Ascending aorta (tissue), 2 donors: Measurements from ENCODE around the gene GRK2. TPM values are rescaled to one million over a fixed set of nuclear protein-coding genes. Genes with fewer than 3 reads are reported as not detected.

ENCODE experiments used
- DNase-seq, 2 donors: peaks; one replicate each; pipeline ENCODE4 v3.0.0-alpha.2; 2019; ENCODE audit warnings: low spot score in 2 of 2
- H3K27ac ChIP-seq, 2 donors: fragments of 200-600 bp; sonication (generic); one replicate each; pipeline ENCODE4 v1.5.1; 2016 to 2017; ENCODE audit warnings: mild to moderate bottlenecking in 1 of 2
- H3K27me3 ChIP-seq: fragments of 200-600 bp; sonication (generic); one replicate; pipeline ENCODE4 v1.5.1; 2017
- H3K36me3 ChIP-seq, 2 donors: fragments of 200-600 bp; sonication (generic); one replicate each; pipeline ENCODE4 v1.5.1; 2016
- H3K4me1 ChIP-seq, 2 donors: fragments of 200-600 bp; sonication (generic); one replicate each; pipeline ENCODE4 v1.5.1; 2016 to 2017; ENCODE audit warnings: mild to moderate bottlenecking in 1 of 2
- H3K4me3 ChIP-seq, 2 donors: fragments of 200-600 bp; sonication (generic); one replicate each; pipeline ENCODE4 v1.5.1; 2016 to 2017; ENCODE audit warnings: mild to moderate bottlenecking in 1 of 2
- H3K9me3 ChIP-seq, 2 donors: fragments of 200-600 bp; sonication (generic); one replicate each; pipeline ENCODE4 v1.5.1; 2016
- intact Hi-C: fragments of 100-400 bp; cut with DNase I; formaldehyde crosslinking; loops from one replicate; pipeline ENCODE4 v1.15.1; 2023
- total RNA-seq: library from RNA; depleted of rRNA; stranded (reverse); fragments of >200 nt; gene quantifications from one replicate; pipeline ENCODE4 v1.1.0, GENCODE V29; 2016
- TF ChIP-seq, protein P1 (sequence below), 3 experiments: fragments of 200-600 bp in 2 of 3; fragments of 450-650 bp in 1 of 3; sonication (generic) in 2 of 3; IDR thresholded peaks; one replicate each; pipeline ENCODE4 v1.5.1; 2016 to 2019; ENCODE audit warnings: antibody characterized with exemption in 3 of 3, mild to moderate bottlenecking in 1 of 3, moderate library complexity in 1 of 3

GRK2 gene
- total RNA-seq, 1 donor from 2014 or later = 65.3 TPM

DNA sequence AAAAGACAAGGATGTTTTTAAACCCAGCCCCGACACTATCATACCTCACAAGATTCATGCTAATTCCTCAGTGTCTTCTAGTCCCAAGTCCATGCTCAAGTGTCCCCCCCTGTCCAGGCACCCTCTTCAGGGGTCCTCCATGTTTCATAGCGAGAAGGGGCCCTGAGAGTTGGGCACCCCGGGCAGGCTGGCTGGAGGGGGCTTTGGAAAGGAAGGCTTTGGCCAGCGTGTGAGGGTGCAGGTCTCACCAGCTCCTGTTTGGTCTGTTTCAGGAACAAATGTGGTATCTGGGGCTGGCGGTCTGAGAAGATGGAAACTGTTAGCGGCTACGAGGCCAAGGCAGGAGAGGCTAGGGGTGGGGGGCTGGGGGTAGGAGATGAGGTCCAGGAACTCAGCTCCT, 32.5 kb downstream of the GRK2 start:
- Histone ChIP-seq H3K4me3 (no peak overlapping the region), H3K27me3 (no peaks in the 10 kb centered on the region), H3K4me1 (peaks cover 6 to 10% of the 10 kb centered on the region in 2 donors), H3K36me3 (peaks cover 42 to 58% of the 10 kb centered on the region in 2 donors), H3K9me3 (no peaks in the 10 kb centered on the region), H3K27ac (no peak overlapping the region)
- TF ChIP-seq, protein P1, sequence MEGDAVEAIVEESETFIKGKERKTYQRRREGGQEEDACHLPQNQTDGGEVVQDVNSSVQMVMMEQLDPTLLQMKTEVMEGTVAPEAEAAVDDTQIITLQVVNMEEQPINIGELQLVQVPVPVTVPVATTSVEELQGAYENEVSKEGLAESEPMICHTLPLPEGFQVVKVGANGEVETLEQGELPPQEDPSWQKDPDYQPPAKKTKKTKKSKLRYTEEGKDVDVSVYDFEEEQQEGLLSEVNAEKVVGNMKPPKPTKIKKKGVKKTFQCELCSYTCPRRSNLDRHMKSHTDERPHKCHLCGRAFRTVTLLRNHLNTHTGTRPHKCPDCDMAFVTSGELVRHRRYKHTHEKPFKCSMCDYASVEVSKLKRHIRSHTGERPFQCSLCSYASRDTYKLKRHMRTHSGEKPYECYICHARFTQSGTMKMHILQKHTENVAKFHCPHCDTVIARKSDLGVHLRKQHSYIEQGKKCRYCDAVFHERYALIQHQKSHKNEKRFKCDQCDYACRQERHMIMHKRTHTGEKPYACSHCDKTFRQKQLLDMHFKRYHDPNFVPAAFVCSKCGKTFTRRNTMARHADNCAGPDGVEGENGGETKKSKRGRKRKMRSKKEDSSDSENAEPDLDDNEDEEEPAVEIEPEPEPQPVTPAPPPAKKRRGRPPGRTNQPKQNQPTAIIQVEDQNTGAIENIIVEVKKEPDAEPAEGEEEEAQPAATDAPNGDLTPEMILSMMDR (IDR thresholded peaks at IDR 0.05) = no peak
- intact Hi-C loops = no loop called here
- DNase-seq = no peak

DNA sequence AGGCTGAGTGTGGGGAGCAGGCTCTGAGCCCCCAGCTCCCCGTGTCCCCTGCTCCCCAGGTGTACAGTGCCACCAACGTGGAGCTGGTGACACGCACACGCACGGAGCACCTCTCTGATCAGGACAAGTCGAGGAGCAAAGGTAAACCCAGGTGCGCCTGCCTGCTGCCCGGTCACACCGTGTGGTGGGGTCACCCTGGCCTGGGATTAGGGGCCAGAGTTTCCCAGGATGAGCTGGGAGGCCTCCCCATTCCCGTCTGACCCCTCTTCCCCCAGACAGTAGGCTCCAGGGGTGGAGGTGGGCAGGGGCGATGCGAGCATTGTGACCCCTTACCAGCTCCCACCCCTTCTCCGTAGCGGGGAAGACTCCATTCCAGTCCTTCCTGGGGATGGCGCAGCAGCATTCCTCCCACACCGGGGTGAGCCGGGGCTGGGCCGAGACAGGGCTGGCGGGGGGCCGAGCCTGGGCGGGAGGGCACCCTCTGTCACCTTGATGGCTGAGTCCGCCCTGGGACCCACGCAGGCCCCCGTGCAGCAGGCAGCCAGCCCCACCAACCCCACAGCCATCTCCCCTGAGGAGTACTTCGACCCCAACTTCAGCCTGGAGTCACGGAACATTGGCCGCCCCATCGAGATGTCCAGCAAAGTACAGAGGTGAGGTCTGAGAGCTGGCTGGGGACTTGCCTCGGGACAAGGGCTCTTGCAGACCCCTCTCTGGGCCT, 33.4 kb downstream of the GRK2 start:
- H3K27me3 ChIP-seq = no peaks in the 10 kb centered on the region
- no peak overlapping the region for H3K4me3 ChIP-seq
- intact Hi-C loops = no loop called here
- no peak overlapping the region for H3K27ac ChIP-seq
- TF ChIP-seq, protein P1 (IDR thresholded peaks at IDR 0.05) = no peak
- H3K4me1 ChIP-seq = peaks cover 9 to 15% of the 10 kb centered on the region in 2 donors
- H3K9me3 ChIP-seq = no peaks in the 10 kb centered on the region
- peaks cover 42 to 49% of the 10 kb centered on the region in 2 donors for H3K36me3 ChIP-seq
- no peak for DNase-seq

DNA sequence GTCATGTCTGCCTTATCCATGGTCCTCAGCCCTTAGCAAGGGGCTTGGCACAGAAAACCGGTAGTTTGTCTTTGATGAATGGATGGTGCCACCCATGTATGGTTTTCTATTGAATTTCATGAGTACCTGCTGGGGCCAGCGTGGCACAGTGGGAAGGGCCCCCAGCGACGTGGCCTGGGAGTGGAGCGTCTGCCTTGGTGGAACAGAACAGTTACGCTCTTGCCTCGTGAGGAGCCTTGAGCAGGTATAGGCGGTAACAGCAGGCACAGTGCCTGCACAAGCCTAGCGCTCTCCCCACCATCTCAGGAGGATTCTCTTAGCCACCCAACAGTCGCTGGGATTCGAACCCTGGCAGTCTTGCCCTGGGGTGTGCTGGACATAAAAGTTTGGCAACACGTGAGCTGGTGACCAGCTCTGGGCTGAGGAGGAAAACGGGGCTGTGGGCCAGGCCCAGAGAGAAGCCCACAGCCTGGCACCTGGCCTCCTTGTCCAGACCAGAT, 34.0 kb downstream of the GRK2 start:
- Histone ChIP-seq H3K4me3 (no peak overlapping the region), H3K27ac (no peak overlapping the region), H3K36me3 (peaks cover 36 to 46% of the 10 kb centered on the region in 2 donors), H3K27me3 (no peaks in the 10 kb centered on the region), H3K4me1 (peaks cover 9 to 18% of the 10 kb centered on the region in 2 donors), H3K9me3 (no peaks in the 10 kb centered on the region)
- DNase-seq = no peak
- intact Hi-C loops = no loop called here
- TF ChIP-seq, protein P1 (IDR thresholded peaks at IDR 0.05) = no peak

DNA sequence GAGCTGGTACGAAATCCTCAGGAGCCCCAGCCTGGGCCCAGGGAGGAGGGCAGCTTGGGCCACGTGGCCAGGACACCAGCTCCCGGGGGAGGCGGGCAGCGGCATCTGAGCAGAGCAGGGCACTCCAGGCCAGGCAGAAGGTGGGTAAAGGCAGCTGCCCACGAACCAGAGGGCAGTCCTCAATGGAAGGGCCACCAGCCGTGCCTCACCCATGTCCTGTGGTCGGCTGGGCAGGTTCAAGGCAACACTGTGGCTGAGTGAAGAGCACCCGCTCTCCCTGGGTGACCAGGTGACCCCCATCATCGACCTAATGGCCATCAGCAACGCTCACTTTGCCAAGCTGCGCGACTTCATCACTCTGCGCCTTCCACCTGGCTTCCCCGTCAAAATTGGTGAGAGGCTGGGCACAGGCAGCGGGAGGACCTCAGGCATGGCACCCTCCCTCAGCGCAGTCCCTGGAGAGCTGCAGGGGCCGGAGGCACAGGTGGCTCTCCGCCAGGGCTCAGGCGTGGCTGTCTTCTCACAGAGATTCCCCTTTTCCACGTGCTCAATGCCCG, 34.6 kb downstream of the GRK2 start:
- TF ChIP-seq, protein P1 (IDR thresholded peaks at IDR 0.05) = no peak
- Histone ChIP-seq H3K4me3 (no peak overlapping the region), H3K9me3 (no peaks in the 10 kb centered on the region), H3K4me1 (peaks cover 9 to 18% of the 10 kb centered on the region in 2 donors), H3K36me3 (peaks cover 33 to 40% of the 10 kb centered on the region in 2 donors), H3K27me3 (no peaks in the 10 kb centered on the region), H3K27ac (no peak overlapping the region)
- intact Hi-C loops = no loop called here
- no peak for DNase-seq

DNA sequence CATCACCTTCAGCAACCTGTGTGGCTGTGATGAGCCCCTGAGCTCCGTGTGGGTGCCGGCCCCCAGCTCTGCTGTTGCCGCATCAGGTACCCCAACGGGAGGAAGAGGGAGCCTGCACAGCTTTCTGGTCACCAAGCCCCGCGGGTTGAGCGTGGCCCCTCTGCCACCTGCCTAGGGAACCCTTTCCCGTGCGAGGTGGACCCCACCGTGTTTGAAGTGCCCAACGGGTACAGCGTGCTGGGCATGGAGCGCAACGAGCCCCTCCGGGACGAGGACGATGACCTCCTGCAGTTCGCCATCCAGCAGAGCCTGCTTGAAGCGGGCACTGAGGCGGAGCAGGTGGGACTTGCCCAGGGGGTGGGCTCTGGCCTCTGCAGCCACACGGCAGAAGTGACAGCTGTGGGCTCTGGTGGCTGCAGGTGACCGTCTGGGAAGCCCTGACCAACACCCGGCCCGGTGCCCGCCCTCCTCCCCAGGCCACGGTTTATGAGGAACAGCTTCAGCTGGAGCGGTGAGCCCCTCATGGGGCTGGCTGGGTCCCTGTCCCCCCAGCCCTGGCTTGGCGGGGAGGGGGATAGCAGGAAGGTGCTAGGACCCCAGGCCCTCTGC, 35.1 kb downstream of the GRK2 start:
- peak in 1 of 2 donors; percentile 59 for DNase-seq
- TF ChIP-seq, protein P1 (IDR thresholded peaks at IDR 0.05) = no peak

More for the DNA sequence above, 35.1 kb downstream of the GRK2 start:
- H3K4me1 ChIP-seq = peaks cover 9 to 18% of the 10 kb centered on the region in 2 donors
- H3K27ac ChIP-seq = no peak overlapping the region
- peaks cover 33 to 36% of the 10 kb centered on the region in 2 donors for H3K36me3 ChIP-seq
- no peaks in the 10 kb centered on the region for H3K27me3 ChIP-seq
- H3K4me3 ChIP-seq = no peak overlapping the region
- H3K9me3 ChIP-seq = no peaks in the 10 kb centered on the region
- intact Hi-C loops = no loop called here
